H9 (cell line): ENCODE results near the gene SORCS2. TPM values are rescaled to one million over a fixed set of nuclear protein-coding genes. Genes with fewer than 3 reads are reported as not detected.

Source experiments
- DNase-seq: peaks from one replicate; pipeline ENCODE4 v3.0.0-alpha.2; 2017
- H2AFZ ChIP-seq: one replicate; pipeline ENCODE4 v1.6.1; 2013; ENCODE audit warnings: mild to moderate bottlenecking, low read length, control low read depth, moderate library complexity
- H2AK5ac ChIP-seq: 2 replicates; pipeline ENCODE4 v1.6.1; 2013; ENCODE audit warnings: low read length, control low read depth, mixed read lengths; ENCODE audit not compliant: insufficient read length
- H2BK120ac ChIP-seq: one replicate; pipeline ENCODE4 v1.6.1; 2013; ENCODE audit warnings: low read depth, mild to moderate bottlenecking, low read length, control low read depth, inconsistent platforms; ENCODE audit not compliant: poor library complexity, severe bottlenecking
- H2BK12ac ChIP-seq: 2 replicates; pipeline ENCODE4 v1.6.1; 2013; ENCODE audit warnings: low read length, control low read depth, mixed read lengths, low read depth; ENCODE audit not compliant: insufficient read length
- H2BK15ac ChIP-seq: 2 replicates; pipeline ENCODE4 v1.6.1; 2013; ENCODE audit warnings: low read depth, low read length, control low read depth
- H2BK20ac ChIP-seq: one replicate; pipeline ENCODE4 v1.6.1; 2013; ENCODE audit warnings: low read depth, mild to moderate bottlenecking, low read length, control low read depth, inconsistent platforms; ENCODE audit not compliant: poor library complexity, severe bottlenecking
- H2BK5ac ChIP-seq: 2 replicates; pipeline ENCODE4 v1.6.1; 2013; ENCODE audit warnings: low read length, control low read depth, mixed read lengths; ENCODE audit not compliant: insufficient read length
- H3K14ac ChIP-seq: 2 replicates; pipeline ENCODE4 v1.6.1; 2013; ENCODE audit warnings: low read length, control low read depth; ENCODE audit not compliant: insufficient read depth
- H3K18ac ChIP-seq: 2 replicates; pipeline ENCODE4 v1.6.1; 2013; ENCODE audit warnings: low read depth, mild to moderate bottlenecking, mixed read lengths, low read length, control low read depth; ENCODE audit not compliant: insufficient read length
- H3K23ac ChIP-seq: 2 replicates; pipeline ENCODE4 v1.6.1; 2013; ENCODE audit warnings: low read length, control low read depth, mixed read lengths, low read depth; ENCODE audit not compliant: insufficient read length
- H3K23me2 ChIP-seq: 2 replicates; pipeline ENCODE4 v1.6.1; 2013; ENCODE audit warnings: low read depth, mild to moderate bottlenecking, mixed read lengths, low read length, control low read depth; ENCODE audit not compliant: insufficient read length, poor library complexity, severe bottlenecking
- H3K27ac ChIP-seq: 2 replicates; pipeline ENCODE4 v1.5.1; 2013; ENCODE audit warnings: low read length, control low read depth, mixed read lengths, low read depth; ENCODE audit not compliant: insufficient read length
- H3K27me3 ChIP-seq: 2 replicates; pipeline ENCODE4 v1.6.1; 2013; ENCODE audit warnings: low read length, control low read depth, inconsistent platforms; ENCODE audit not compliant: insufficient read depth
- H3K4ac ChIP-seq: 2 replicates; pipeline ENCODE4 v1.6.1; 2013; ENCODE audit warnings: low read depth, mild to moderate bottlenecking, control low read depth, inconsistent platforms, low read length, moderate library complexity
- H3K4me1 ChIP-seq: 2 replicates; pipeline ENCODE4 v1.6.1; 2013; ENCODE audit warnings: low read length, control low read depth, inconsistent platforms; ENCODE audit not compliant: insufficient read depth
- H3K4me2 ChIP-seq: 2 replicates; pipeline ENCODE4 v1.6.1; 2013; ENCODE audit warnings: low read length, control low read depth, mixed read lengths; ENCODE audit not compliant: insufficient read length, insufficient read depth
- H3K56ac ChIP-seq: 2 replicates; pipeline ENCODE4 v1.6.1; 2013; ENCODE audit warnings: low read depth, mild to moderate bottlenecking, mixed read lengths, low read length, control low read depth; ENCODE audit not compliant: insufficient read length
- H3K79me1 ChIP-seq: 2 replicates; pipeline ENCODE4 v1.6.1; 2013; ENCODE audit warnings: low read depth, mild to moderate bottlenecking, moderate library complexity, low read length, control low read depth, inconsistent platforms; ENCODE audit not compliant: insufficient read depth, poor library complexity, severe bottlenecking
- H3K79me2 ChIP-seq: 2 replicates; pipeline ENCODE4 v1.6.1; 2013; ENCODE audit warnings: low read length, control low read depth, inconsistent platforms; ENCODE audit not compliant: insufficient read depth
- H3K9ac ChIP-seq: 2 replicates; pipeline ENCODE4 v1.6.1; 2013; ENCODE audit warnings: low read length, control low read depth, mixed read lengths; ENCODE audit not compliant: insufficient read length; ENCODE audit errors: extremely low read depth
- H3K9me3 ChIP-seq: one replicate; pipeline ENCODE4 v1.6.1; 2013; ENCODE audit warnings: low read depth, low read length, inconsistent platforms; ENCODE audit not compliant: control insufficient read depth
- H3T11ph ChIP-seq: one replicate; pipeline ENCODE4 v1.6.1; 2013; ENCODE audit warnings: mild to moderate bottlenecking, low read length, control low read depth, inconsistent platforms
- H4K20me1 ChIP-seq: one replicate; pipeline ENCODE4 v1.6.1; 2013; ENCODE audit not compliant: control insufficient read depth, insufficient read length, insufficient read depth
- H4K5ac ChIP-seq: 2 replicates; pipeline ENCODE4 v1.6.1; 2013; ENCODE audit warnings: low read depth, mild to moderate bottlenecking, mixed read lengths, low read length, control low read depth; ENCODE audit not compliant: insufficient read length
- H4K8ac ChIP-seq: replicated peaks from 2 replicates; pipeline ENCODE4 v1.6.1; 2013; ENCODE audit warnings: low read length, control low read depth, mixed read lengths, low read depth; ENCODE audit not compliant: insufficient read length
- H4K91ac ChIP-seq: 2 replicates; pipeline ENCODE4 v1.6.1; 2013; ENCODE audit warnings: low read depth, mild to moderate bottlenecking, moderate library complexity, mixed read lengths, low read length, control low read depth; ENCODE audit not compliant: insufficient read length
- H3K27ac Mint-ChIP-seq, 3 experiments: 2 replicates in 2 of 3; 3 replicates in 1 of 3; pipeline ENCODE4 v1.8.0; 2020 to 2021; ENCODE audit warnings: mixed read lengths in 3 of 3, mild to moderate bottlenecking in 1 of 3, moderate library complexity in 1 of 3
- H3K27me3 Mint-ChIP-seq: 2 replicates; pipeline ENCODE4 v1.8.0; 2021; ENCODE audit warnings: low read depth, mild to moderate bottlenecking, moderate library complexity, mixed read lengths
- H3K36me3 Mint-ChIP-seq, 3 experiments: 2 replicates in 2 of 3; 3 replicates in 1 of 3; pipeline ENCODE4 v1.8.0; 2020 to 2021; ENCODE audit warnings: low read depth in 3 of 3, mixed read lengths in 3 of 3; ENCODE audit not compliant: insufficient read depth in 1 of 3
- H3K4me1 Mint-ChIP-seq, 2 experiments: 2 replicates each; pipeline ENCODE4 v1.8.0; 2020; ENCODE audit warnings: mixed read lengths in 2 of 2
- H3K4me3 Mint-ChIP-seq, 2 experiments: 2 replicates in 1 of 2; 3 replicates in 1 of 2; pipeline ENCODE4 v1.8.0; 2020 to 2021; ENCODE audit warnings: mild to moderate bottlenecking in 2 of 2, mixed read lengths in 2 of 2, moderate library complexity in 1 of 2
- H3K9me3 Mint-ChIP-seq, 2 experiments: 2 replicates in 1 of 2; 3 replicates in 1 of 2; pipeline ENCODE4 v1.8.0; 2020; ENCODE audit warnings: mild to moderate bottlenecking in 2 of 2, mixed read lengths in 2 of 2, moderate library complexity in 1 of 2
- WGBS: extraction: QIAGEN DNeasy Blood & Tissue Kit; methylation state at CpG from one replicate; pipeline ENCODE4 v1.1.7; 2013; ENCODE audit warnings: missing lambda C conversion rate, low lambda C conversion rate, mixed read lengths; ENCODE audit not compliant: insufficient read length; ENCODE audit errors: extremely low coverage; 5-methylcytosine and 5-hydroxymethylcytosine counted together
- total RNA-seq: library from RNA; stranded (reverse); gene quantifications from 2 replicates; pipeline ENCODE4 v1.2.1, GENCODE V29; 2021
- TF ChIP-seq, protein P1 (sequence below): fragments of 200-600 bp; sonication (generic); conservative IDR thresholded peaks from 3 replicates; pipeline ENCODE4 v1.8.0; 2021; ENCODE audit warnings: antibody characterized with exemption, mild to moderate bottlenecking

SORCS2 gene
- total RNA-seq, 1 experiment from 2014 or later = 0.57 TPM

DNA sequence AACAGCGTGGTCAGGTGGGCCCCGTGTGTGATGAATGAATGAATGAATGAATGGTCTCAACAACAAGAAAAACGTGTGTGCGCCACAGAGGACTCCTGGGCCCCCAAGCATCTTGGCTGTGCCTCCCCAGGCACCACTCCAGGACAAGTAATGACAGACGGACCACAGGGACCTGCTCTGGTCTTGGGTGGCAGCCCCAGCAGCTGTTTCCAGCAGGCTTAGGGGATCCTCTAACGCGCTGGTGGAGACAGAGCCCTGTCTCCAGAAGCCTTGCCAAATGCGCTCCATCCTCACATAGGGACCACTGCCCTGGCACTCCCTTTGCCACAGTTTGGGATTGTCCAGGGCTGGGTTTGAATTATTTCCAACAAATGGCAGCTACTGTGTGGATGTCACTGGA is 203.3 kb downstream of the SORCS2 start:
- peak; percentile 8 for DNase-seq
- TF ChIP-seq, protein P1, sequence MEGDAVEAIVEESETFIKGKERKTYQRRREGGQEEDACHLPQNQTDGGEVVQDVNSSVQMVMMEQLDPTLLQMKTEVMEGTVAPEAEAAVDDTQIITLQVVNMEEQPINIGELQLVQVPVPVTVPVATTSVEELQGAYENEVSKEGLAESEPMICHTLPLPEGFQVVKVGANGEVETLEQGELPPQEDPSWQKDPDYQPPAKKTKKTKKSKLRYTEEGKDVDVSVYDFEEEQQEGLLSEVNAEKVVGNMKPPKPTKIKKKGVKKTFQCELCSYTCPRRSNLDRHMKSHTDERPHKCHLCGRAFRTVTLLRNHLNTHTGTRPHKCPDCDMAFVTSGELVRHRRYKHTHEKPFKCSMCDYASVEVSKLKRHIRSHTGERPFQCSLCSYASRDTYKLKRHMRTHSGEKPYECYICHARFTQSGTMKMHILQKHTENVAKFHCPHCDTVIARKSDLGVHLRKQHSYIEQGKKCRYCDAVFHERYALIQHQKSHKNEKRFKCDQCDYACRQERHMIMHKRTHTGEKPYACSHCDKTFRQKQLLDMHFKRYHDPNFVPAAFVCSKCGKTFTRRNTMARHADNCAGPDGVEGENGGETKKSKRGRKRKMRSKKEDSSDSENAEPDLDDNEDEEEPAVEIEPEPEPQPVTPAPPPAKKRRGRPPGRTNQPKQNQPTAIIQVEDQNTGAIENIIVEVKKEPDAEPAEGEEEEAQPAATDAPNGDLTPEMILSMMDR = no peak
- H2AK5ac ChIP-seq = no peak overlapping the region
- no peaks in the 10 kb centered on the region for H3K23me2 ChIP-seq
- no peak overlapping the region for H3K14ac ChIP-seq
- no peaks in the 10 kb centered on the region for H4K20me1 ChIP-seq
- H3K9me3 ChIP-seq = no peaks in the 10 kb centered on the region
- no peak overlapping the region for H3K18ac ChIP-seq
- Mint-ChIP-seq H3K9me3 (no peaks in the 10 kb centered on the region; a peak in 2 of 5 replicates), H3K27me3 (peaks cover 21% of the 10 kb centered on the region), H3K4me1 (peaks cover 2 to 9% of the 10 kb centered on the region in 2 experiments; a peak in 3 of 4 replicates), H3K4me3 (no peak overlapping the region), H3K27ac (no peak overlapping the region), H3K36me3 (no peaks in the 10 kb centered on the region)
- no peaks in the 10 kb centered on the region; the same call in 1 of the 2 replicates for H3K27me3 ChIP-seq
- no CpG with 5 or more reads among the region's 8 CpGs for WGBS
- no peaks in the 10 kb centered on the region for H3K4me1 ChIP-seq
- H3K4ac ChIP-seq = no peak overlapping the region
- no peak overlapping the region for H3T11ph ChIP-seq
- H3K23ac ChIP-seq = no peak overlapping the region
- H2BK20ac ChIP-seq = no peak overlapping the region
- no peak overlapping the region for H2BK120ac ChIP-seq
- no peak overlapping the region for H4K8ac ChIP-seq
- H3K79me1 ChIP-seq = no peaks in the 10 kb centered on the region
- H2BK15ac ChIP-seq = no peak overlapping the region
- no peak overlapping the region for H3K27ac ChIP-seq
- no peak overlapping the region for H4K5ac ChIP-seq
- H3K79me2 ChIP-seq = no peaks in the 10 kb centered on the region
- H4K91ac ChIP-seq = no peak overlapping the region
- no peak overlapping the region for H2AFZ ChIP-seq
- H3K4me2 ChIP-seq = no peak overlapping the region
- H2BK5ac ChIP-seq = no peak overlapping the region
- no peak overlapping the region for H2BK12ac ChIP-seq
- H3K56ac ChIP-seq = no peak overlapping the region
- no peak overlapping the region for H3K9ac ChIP-seq
